Epithelial cell of proximal tubule (primary cell): ENCODE results near the gene STAT6. TPM values are rescaled to one million over a fixed set of nuclear protein-coding genes. Genes with fewer than 3 reads are reported as not detected.

Source experiments
- DNase-seq: peaks from one replicate; pipeline ENCODE4 v3.0.0-alpha.2; 2011; ENCODE audit warnings: low read depth
- H3K4me3 ChIP-seq: 2 replicates; pipeline ENCODE4 v1.5.1; 2011; ENCODE audit warnings: low read depth, mild to moderate bottlenecking, low read length
- CTCF ChIP-seq: conservative IDR thresholded peaks from 2 replicates; pipeline ENCODE4 v1.5.1; 2012; ENCODE audit warnings: low read depth, mild to moderate bottlenecking, low read length
- total RNA-seq: library from RNA; depleted of rRNA; stranded (reverse); fragments of >200 nt; gene quantifications from 2 replicates; pipeline ENCODE4 v1.2.3, GENCODE V29; 2015

STAT6 gene
- total RNA-seq, 1 donor from 2014 or later, result 71.4 TPM

DNA sequence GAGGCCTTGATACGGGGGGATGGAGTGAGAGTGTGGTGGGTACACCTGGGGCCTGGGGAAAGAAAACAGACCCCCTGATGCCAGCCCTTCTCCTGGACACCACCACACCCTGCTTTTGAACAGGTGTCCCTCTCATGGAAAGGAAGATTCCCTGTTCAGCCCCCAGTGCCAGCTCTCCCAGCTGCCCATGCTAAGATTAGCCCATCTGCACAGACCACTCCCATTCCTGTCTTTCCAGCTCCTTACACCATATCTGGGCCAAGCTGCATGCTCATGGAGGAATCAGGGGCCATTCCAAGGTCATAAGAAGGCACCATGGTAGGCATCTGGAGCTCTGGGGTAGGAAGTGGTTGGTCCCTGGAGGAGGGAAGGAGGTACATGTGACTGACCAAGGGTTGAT is 12.6 kb downstream of the STAT6 start:
- no peak for DNase-seq
- H3K4me3 ChIP-seq, result no peak overlapping the region
- no peak for TF ChIP-seq CTCF

- no peak for TF ChIP-seq CTCF
- no peak for DNase-seq
- H3K4me3 ChIP-seq, result no peak overlapping the region
These were observed 13.7 kb downstream of the STAT6 start for GRCh38 chr12:57097554-57097835.

- DNase-seq, result no peak
- no peak overlapping the region for H3K4me3 ChIP-seq
- no peak for TF ChIP-seq CTCF
These were observed 14.2 kb downstream of the STAT6 start for GRCh38 chr12:57096748-57097553.

- no peak overlapping the region for H3K4me3 ChIP-seq
- no peak for DNase-seq
- no peak for TF ChIP-seq CTCF
These were observed 15.0 kb downstream of the STAT6 start for GRCh38 chr12:57096099-57096572.

- no peak for TF ChIP-seq CTCF
- no peak for DNase-seq
- H3K4me3 ChIP-seq, result no peak overlapping the region
These were observed 15.7 kb downstream of the STAT6 start for GRCh38 chr12:57095440-57095839.

- TF ChIP-seq CTCF, result no peak
- no peak for DNase-seq
- no peak overlapping the region for H3K4me3 ChIP-seq
These were observed 16.7 kb downstream of the STAT6 start for GRCh38 chr12:57094208-57095160.
